Left lung (tissue), 10 donors: ENCODE measurements around the gene PKM. TPM values are rescaled to one million over a fixed set of nuclear protein-coding genes. Genes with fewer than 3 reads are reported as not detected.
A peak's percentile ranks its signal among the peaks of the same experiment; 100 is the strongest.

Source experiments
- ATAC-seq: fragments of 200-7000 bp; cut with Tn5 transposase; one replicate; pipeline ENCODE4 v1.9.1; 2020; ENCODE audit warnings: moderate library complexity
- DNase-seq, 4 donors: peaks; one replicate each; pipeline ENCODE4 v3.0.0-alpha.2; 2013 to 2020
- H3K27ac ChIP-seq, 2 donors: fragments of 200-600 bp; sonication (generic) in 1 of 2; one replicate each; pipeline versions ENCODE4 v1.5.0 to v1.8.0; 2020 to 2021
- H3K27me3 ChIP-seq, 2 donors: fragments of 200-600 bp; sonication (generic) in 1 of 2; one replicate each; pipeline versions ENCODE4 v1.5.0 to v1.8.0; 2020 to 2021
- H3K36me3 ChIP-seq, 2 donors: fragments of 200-600 bp; sonication (generic) in 1 of 2; one replicate each; pipeline versions ENCODE4 v1.5.0 to v1.8.0; 2020 to 2021
- H3K4me1 ChIP-seq, 2 donors: fragments of 200-600 bp; one replicate each; pipeline ENCODE4 v1.8.0; 2021
- H3K4me3 ChIP-seq, 2 donors: fragments of 200-600 bp; sonication (generic) in 1 of 2; one replicate each; pipeline versions ENCODE4 v1.5.0 to v1.8.0; 2020 to 2021; ENCODE audit warnings: mild to moderate bottlenecking in 1 of 2
- H3K9me3 ChIP-seq, 2 donors: fragments of 200-600 bp; sonication (generic) in 1 of 2; one replicate each; pipeline versions ENCODE4 v1.5.0 to v1.8.0; 2020 to 2021
- CTCF ChIP-seq, 2 donors: fragments of 200-600 bp; sonication (generic) in 1 of 2; IDR thresholded peaks; one replicate each; pipeline versions ENCODE4 v1.5.0 to v1.8.0; 2021; ENCODE audit warnings: antibody characterized with exemption in 2 of 2
- intact Hi-C, 2 donors: fragments of 100-400 bp; cut with DNase I; formaldehyde crosslinking; loops; one replicate each; pipeline versions ENCODE4 v1.11.2 to v1.14.2; 2022
- polyA plus RNA-seq, 6 donors: library from polyadenylated mRNA; unstranded; fragments of 120-200 nt; gene quantifications; one replicate each; pipeline ENCODE4 v1.2.1, GENCODE V29; 2013; ENCODE audit not compliant: insufficient read length in 6 of 6
- total RNA-seq, 2 donors: library from RNA; stranded (reverse); fragmentation: NEBNext Ultra II Directional; extraction: Animal tissue kit (Norgen Biotek cat#: 25700); gene quantifications; one replicate each; pipeline ENCODE4 v1.2.1, GENCODE V29; 2021
- donor health status: DM: no; HTN: yes; CAD: no.
- donor health status: DM: no; HTN: no; CAD: no.

The PKM gene
- total and polyA plus RNA-seq, 8 donors: 538 to 991 (median 573) TPM

GRCh38 chr15:72170691-72171090 lies 60.3 kb downstream of the PKM start:
- ATAC-seq (no peak), DNase-seq (no peak)
- H3K4me3 ChIP-seq: no peak overlapping the region
- no peaks in the 10 kb centered on the region for H3K27me3 ChIP-seq
- no peaks in the 10 kb centered on the region for H3K9me3 ChIP-seq
- TF ChIP-seq CTCF (IDR thresholded peaks at IDR 0.05): no peak
- no peak overlapping the region for H3K27ac ChIP-seq
- no peaks in the 10 kb centered on the region for H3K36me3 ChIP-seq
- intact Hi-C loops: no loop called here
- peaks cover 8% of the 10 kb centered on the region in 2 donors for H3K4me1 ChIP-seq

- no peaks in the 10 kb centered on the region for H3K36me3 ChIP-seq
- DNase-seq (no peak), ATAC-seq (no peak)
- no peak for TF ChIP-seq CTCF (IDR thresholded peaks at IDR 0.05)
- H3K9me3 ChIP-seq: no peaks in the 10 kb centered on the region
- no peak overlapping the region for H3K27ac ChIP-seq
- no peak overlapping the region for H3K4me3 ChIP-seq
- intact Hi-C loops: no loop called here
- peaks cover 8% of the 10 kb centered on the region in 2 donors for H3K4me1 ChIP-seq
- no peaks in the 10 kb centered on the region for H3K27me3 ChIP-seq
Measured at GRCh38 chr15:72169921-72170611, 60.9 kb downstream of the PKM start.

DNA sequence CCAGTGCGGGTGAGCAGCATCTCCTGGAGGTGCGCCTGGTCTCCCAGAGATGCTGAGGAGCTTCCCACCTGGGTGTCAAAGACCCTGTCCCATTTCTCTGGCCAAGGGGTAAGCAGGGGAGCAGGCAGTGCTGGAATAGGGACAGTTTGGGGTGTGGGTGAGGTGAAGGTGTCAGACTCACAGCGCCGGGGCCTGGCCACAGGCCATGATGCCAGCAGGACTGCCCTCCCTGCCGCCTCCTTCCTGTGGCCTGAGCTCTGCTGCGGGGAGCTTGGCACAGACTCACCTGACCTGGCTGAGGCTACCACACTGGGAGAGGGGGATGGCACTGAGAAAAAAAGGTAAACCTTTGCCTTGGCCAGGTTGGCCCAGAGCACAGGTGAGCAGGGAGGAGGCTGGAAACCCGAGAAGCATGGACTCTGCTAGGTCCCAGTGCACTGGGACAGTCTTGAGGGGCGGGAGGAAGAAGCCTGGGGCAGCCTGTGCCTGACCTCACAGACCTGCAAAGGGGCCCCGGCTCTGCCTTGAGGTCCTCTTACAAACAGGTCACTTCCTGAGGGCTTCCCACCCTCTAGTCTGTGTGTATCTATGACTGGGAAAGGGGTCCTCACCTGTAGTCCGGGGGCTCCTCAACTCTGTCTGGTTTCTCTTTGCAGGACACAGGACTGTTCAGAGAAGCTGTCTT lies 61.6 kb downstream of the PKM start:
- intact Hi-C loops: no loop called here
- TF ChIP-seq CTCF (IDR thresholded peaks at IDR 0.05): no peak
- no peaks in the 10 kb centered on the region for H3K9me3 ChIP-seq
- no peak overlapping the region for H3K4me3 ChIP-seq
- no peak overlapping the region for H3K27ac ChIP-seq
- DNase-seq (no peak), ATAC-seq (peak; percentile 5)
- H3K4me1 ChIP-seq: peaks cover 8% of the 10 kb centered on the region in 2 donors
- no peaks in the 10 kb centered on the region for H3K27me3 ChIP-seq
- H3K36me3 ChIP-seq: no peaks in the 10 kb centered on the region

DNA sequence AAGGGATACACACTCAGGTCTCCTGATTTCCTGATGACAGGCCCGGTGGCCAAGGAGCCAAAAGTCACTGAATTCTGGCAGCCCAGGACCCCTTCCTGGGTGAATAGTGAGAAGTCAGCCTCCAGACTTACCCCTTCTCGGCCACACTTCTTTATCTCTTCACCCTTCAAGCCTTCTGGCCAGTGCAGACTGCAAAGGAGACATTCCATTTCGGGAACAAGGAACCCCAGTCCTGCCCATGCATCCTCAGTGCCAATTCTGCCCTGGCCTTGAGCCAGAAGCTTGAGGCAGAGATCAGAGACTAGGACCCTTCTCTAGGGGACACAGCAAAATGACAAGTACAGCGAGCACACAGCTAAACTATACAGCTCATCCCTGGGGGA lies 62.2 kb downstream of the PKM start:
- no peaks in the 10 kb centered on the region for H3K27me3 ChIP-seq
- intact Hi-C loops: no loop called here
- H3K9me3 ChIP-seq: no peaks in the 10 kb centered on the region
- no peak for TF ChIP-seq CTCF (IDR thresholded peaks at IDR 0.05)
- ATAC-seq (no peak), DNase-seq (no peak)
- no peak overlapping the region for H3K27ac ChIP-seq
- H3K4me3 ChIP-seq: no peak overlapping the region
- peaks cover 8% of the 10 kb centered on the region in 2 donors for H3K4me1 ChIP-seq
- no peaks in the 10 kb centered on the region for H3K36me3 ChIP-seq

- peaks cover 8% of the 10 kb centered on the region in 2 donors for H3K4me1 ChIP-seq
- peak; percentile 40 for ATAC-seq
- H3K27ac ChIP-seq: no peak overlapping the region
- H3K4me3 ChIP-seq: no peak overlapping the region
- no peaks in the 10 kb centered on the region for H3K36me3 ChIP-seq
- peak in 2 of 4 donors; percentile 78 to 92 for DNase-seq
- intact Hi-C loops: no loop called here
- no peak for TF ChIP-seq CTCF (IDR thresholded peaks at IDR 0.05)
- no peaks in the 10 kb centered on the region for H3K27me3 ChIP-seq
- no peaks in the 10 kb centered on the region for H3K9me3 ChIP-seq
Measured at GRCh38 chr15:72168131-72168807, 62.7 kb downstream of the PKM start.
